A673 (cell line): Measurements from ENCODE around the gene NOD1.

ENCODE experiments used
- EZH2 ChIP-seq: fragments of 200-600 bp; sonication (generic); IDR thresholded peaks from 2 replicates; pipeline ENCODE4 v1.6.1; 2017; ENCODE audit warnings: borderline replicate concordance, low read depth, mild to moderate bottlenecking, mixed read lengths, antibody characterized with exemption, low read length; ENCODE audit not compliant: poor library complexity, severe bottlenecking
- TF ChIP-seq, protein P1 (sequence below): fragments of 300-800, 200-600 bp; sonication (generic); conservative IDR thresholded peaks from 2 replicates; pipeline ENCODE4 v1.5.1; 2017; ENCODE audit warnings: low read depth, mild to moderate bottlenecking, antibody characterized with exemption, low read length, moderate library complexity, mixed read lengths

- TF ChIP-seq, protein P1, sequence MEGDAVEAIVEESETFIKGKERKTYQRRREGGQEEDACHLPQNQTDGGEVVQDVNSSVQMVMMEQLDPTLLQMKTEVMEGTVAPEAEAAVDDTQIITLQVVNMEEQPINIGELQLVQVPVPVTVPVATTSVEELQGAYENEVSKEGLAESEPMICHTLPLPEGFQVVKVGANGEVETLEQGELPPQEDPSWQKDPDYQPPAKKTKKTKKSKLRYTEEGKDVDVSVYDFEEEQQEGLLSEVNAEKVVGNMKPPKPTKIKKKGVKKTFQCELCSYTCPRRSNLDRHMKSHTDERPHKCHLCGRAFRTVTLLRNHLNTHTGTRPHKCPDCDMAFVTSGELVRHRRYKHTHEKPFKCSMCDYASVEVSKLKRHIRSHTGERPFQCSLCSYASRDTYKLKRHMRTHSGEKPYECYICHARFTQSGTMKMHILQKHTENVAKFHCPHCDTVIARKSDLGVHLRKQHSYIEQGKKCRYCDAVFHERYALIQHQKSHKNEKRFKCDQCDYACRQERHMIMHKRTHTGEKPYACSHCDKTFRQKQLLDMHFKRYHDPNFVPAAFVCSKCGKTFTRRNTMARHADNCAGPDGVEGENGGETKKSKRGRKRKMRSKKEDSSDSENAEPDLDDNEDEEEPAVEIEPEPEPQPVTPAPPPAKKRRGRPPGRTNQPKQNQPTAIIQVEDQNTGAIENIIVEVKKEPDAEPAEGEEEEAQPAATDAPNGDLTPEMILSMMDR: no peak
- TF ChIP-seq EZH2: no peak
Observed at GRCh38 chr7:30491417-30491816, 12.8 kb upstream of the NOD1 start.
